Keratinocyte (primary cell): ENCODE data around the gene FNDC11.

Experiments
- EZH2 ChIP-seq: IDR thresholded peaks from one replicate; pipeline ENCODE4 v1.6.1; 2012; ENCODE audit warnings: inconsistent platforms, mild to moderate bottlenecking, low read length, moderate library complexity
- TF ChIP-seq, protein P1 (sequence below), 3 experiments: IDR thresholded peaks in 1 of 3; conservative IDR thresholded peaks in 1 of 3; optimal IDR thresholded peaks in 1 of 3; 2 replicates in 2 of 3; 3 replicates in 1 of 3; pipeline versions ENCODE3 to v1.5.1; 2011; ENCODE audit warnings: low read length in 3 of 3, mild to moderate bottlenecking in 3 of 3, moderate library complexity in 2 of 3, control low read depth in 1 of 3, inconsistent platforms in 1 of 3; ENCODE audit not compliant: insufficient read depth in 2 of 3; ENCODE audit errors: extremely low read depth in 1 of 3

DNA sequence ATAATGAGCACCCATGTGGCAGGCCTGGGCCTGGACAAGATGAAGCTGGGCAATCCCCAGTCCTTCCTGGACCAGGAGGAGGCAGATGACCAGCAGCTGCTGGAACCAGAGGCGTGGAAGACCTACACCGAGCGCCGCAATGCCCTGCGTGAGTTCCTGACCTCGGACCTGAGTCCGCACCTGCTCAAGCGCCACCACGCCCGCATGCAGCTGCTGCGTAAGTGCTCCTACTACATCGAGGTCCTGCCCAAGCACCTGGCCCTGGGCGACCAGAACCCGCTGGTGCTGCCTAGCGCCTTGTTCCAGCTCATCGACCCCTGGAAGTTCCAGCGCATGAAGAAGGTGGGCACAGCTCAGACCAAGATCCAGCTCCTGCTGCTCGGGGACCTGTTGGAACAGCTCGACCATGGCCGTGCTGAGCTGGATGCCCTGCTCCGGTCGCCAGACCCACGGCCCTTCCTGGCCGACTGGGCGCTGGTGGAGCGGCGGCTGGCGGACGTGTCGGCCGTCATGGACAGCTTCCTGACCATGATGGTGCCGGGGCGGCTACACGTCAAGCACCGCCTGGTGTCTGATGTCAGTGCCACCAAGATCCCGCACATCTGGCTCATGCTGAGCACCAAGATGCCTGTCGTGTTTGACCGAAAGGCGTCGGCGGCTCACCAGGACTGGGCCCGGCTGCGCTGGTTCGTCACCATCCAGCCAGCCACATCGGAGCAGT lies 1.9 kb downstream of the FNDC11 start:
- TF ChIP-seq, protein P1, sequence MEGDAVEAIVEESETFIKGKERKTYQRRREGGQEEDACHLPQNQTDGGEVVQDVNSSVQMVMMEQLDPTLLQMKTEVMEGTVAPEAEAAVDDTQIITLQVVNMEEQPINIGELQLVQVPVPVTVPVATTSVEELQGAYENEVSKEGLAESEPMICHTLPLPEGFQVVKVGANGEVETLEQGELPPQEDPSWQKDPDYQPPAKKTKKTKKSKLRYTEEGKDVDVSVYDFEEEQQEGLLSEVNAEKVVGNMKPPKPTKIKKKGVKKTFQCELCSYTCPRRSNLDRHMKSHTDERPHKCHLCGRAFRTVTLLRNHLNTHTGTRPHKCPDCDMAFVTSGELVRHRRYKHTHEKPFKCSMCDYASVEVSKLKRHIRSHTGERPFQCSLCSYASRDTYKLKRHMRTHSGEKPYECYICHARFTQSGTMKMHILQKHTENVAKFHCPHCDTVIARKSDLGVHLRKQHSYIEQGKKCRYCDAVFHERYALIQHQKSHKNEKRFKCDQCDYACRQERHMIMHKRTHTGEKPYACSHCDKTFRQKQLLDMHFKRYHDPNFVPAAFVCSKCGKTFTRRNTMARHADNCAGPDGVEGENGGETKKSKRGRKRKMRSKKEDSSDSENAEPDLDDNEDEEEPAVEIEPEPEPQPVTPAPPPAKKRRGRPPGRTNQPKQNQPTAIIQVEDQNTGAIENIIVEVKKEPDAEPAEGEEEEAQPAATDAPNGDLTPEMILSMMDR (optimal IDR thresholded peaks at IDR 0.05 in 1 of 3, IDR thresholded peaks at IDR 0.05 in 1 of 3, conservative IDR thresholded peaks at IDR 0.05 in 1 of 3; ENCODE audit: extremely low read depth in 1 of 3, insufficient read depth in 2 of 3, low read length in 3 of 3) = no peak
- TF ChIP-seq EZH2 = no peak
